ENCODE measurements around the gene SLIT3.

DNA sequence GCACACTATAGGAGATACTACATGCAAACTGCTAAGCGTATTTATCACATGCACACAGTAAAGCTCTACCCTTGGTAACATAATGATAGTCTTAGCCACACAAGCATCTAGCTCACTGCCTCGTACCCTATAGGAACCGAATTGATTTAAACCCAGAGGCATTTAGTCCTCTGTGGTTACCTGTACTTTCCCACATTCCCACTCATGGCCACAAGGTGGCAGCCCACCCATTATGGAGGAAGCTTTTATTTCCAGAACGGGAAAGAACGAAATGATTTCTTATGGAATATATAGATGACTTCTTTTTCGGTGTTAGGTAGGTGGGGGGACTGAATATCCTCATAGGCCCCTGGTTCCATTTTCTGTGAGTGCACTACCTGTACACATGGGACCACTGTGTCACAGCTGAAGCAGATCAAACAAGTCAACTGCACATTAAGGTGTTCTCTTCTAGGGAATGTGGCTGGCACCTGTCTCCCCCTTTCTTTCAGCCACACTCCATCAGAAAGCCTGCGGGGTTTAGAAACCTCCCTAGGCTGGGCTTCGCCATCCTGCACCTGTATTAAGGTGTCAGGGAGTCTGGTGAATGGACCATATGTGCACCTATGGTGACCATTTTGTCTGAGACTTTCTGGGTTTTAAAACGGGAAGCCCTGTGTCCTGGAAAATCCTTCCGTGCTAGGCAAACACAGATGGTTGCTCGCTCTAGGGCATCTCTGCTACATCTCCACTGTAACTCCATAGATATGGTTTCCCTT lies 313.2 kb downstream of the SLIT3 start:
- TF ChIP-seq, protein P1, sequence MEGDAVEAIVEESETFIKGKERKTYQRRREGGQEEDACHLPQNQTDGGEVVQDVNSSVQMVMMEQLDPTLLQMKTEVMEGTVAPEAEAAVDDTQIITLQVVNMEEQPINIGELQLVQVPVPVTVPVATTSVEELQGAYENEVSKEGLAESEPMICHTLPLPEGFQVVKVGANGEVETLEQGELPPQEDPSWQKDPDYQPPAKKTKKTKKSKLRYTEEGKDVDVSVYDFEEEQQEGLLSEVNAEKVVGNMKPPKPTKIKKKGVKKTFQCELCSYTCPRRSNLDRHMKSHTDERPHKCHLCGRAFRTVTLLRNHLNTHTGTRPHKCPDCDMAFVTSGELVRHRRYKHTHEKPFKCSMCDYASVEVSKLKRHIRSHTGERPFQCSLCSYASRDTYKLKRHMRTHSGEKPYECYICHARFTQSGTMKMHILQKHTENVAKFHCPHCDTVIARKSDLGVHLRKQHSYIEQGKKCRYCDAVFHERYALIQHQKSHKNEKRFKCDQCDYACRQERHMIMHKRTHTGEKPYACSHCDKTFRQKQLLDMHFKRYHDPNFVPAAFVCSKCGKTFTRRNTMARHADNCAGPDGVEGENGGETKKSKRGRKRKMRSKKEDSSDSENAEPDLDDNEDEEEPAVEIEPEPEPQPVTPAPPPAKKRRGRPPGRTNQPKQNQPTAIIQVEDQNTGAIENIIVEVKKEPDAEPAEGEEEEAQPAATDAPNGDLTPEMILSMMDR (IDR thresholded peaks at IDR 0.05 in 4 of 5, conservative IDR thresholded peaks at IDR 0.05 in 1 of 5): peak; percentile 48 to 85 (median 71)
- no peak for TF ChIP-seq POLR2A (IDR thresholded peaks at IDR 0.05)

Data from gastrocnemius medialis (tissue), 4 donors.